Epithelial cell of esophagus (primary cell): ENCODE measurements around the gene THSD4.

Experiments
- DNase-seq: peaks from one replicate; pipeline ENCODE4 v3.0.0; 2010; ENCODE audit warnings: low read depth
- H3K4me3 ChIP-seq: 2 replicates; pipeline ENCODE4 v1.5.1; 2011; ENCODE audit warnings: mild to moderate bottlenecking, low read length, control low read depth
- TF ChIP-seq, protein P1 (sequence below): IDR thresholded peaks from 2 replicates; pipeline ENCODE4 v1.5.1; 2011; ENCODE audit warnings: low read depth, mild to moderate bottlenecking, low read length, control low read depth, inconsistent platforms; ENCODE audit not compliant: insufficient read depth; ENCODE audit errors: missing control alignments

The THSD4 gene

DNA sequence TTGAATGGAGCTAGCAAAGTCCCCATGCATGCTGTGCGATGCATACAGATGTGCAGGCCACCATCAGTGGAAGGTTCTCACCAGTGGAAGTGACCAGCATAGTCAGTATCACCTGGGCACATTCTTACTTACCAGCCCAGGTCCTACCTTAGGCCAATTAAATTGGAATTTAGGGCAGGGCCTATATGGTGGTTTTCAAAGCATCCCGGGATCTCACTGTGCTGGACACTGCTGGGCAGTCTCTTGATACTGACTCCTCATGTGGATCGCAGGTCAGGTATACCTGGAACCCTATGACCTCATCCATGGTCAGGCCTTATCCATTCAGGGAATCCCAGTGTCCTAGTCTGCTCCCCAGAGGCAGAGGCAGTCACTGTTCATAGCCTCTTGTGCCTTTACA lies 358.5 kb downstream of the THSD4 start:
- DNase-seq: no peak
- TF ChIP-seq, protein P1, sequence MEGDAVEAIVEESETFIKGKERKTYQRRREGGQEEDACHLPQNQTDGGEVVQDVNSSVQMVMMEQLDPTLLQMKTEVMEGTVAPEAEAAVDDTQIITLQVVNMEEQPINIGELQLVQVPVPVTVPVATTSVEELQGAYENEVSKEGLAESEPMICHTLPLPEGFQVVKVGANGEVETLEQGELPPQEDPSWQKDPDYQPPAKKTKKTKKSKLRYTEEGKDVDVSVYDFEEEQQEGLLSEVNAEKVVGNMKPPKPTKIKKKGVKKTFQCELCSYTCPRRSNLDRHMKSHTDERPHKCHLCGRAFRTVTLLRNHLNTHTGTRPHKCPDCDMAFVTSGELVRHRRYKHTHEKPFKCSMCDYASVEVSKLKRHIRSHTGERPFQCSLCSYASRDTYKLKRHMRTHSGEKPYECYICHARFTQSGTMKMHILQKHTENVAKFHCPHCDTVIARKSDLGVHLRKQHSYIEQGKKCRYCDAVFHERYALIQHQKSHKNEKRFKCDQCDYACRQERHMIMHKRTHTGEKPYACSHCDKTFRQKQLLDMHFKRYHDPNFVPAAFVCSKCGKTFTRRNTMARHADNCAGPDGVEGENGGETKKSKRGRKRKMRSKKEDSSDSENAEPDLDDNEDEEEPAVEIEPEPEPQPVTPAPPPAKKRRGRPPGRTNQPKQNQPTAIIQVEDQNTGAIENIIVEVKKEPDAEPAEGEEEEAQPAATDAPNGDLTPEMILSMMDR: no peak
- H3K4me3 ChIP-seq: no peak overlapping the region

DNA sequence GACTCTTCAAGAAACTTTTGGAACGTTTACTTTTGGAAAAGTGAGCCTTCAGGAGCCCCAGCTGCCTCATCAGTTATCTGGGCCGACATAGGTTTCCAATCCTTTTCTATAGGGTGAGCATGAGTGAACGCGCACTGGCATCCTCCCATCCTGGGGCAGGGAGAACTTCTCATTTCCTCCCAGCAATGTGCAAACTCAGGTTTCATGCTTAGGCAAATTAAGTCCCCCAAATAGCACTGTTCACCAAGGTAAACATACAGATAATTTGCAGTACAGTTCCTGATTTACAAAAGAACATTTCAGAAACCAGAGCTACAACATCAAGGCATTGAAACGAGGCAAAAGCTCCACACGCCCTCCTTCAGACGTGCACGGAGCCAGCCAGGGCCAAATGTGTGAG lies 361.6 kb downstream of the THSD4 start:
- TF ChIP-seq, protein P1: no peak
- DNase-seq: no peak
- H3K4me3 ChIP-seq: no peak overlapping the region

DNA sequence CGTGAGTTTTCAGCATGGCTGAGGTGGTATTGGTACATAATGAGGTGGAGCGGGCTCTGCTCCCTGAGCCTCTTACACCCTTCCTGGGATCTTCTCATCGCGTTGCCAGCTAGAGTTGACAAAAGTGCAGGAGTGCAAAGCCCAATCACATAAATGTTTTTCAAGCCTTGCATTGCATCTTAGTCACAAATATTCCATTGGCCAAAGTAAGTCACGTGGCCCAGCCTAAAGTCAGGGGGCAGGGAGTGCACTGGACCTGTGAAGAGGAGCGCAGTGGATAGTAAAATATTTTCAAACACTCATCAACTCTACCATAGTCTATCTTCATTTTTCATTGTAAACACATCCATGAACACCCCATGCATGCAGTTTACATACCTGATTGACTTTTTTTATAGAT lies 365.3 kb downstream of the THSD4 start:
- no peak for DNase-seq
- TF ChIP-seq, protein P1: no peak
- H3K4me3 ChIP-seq: no peak overlapping the region

DNA sequence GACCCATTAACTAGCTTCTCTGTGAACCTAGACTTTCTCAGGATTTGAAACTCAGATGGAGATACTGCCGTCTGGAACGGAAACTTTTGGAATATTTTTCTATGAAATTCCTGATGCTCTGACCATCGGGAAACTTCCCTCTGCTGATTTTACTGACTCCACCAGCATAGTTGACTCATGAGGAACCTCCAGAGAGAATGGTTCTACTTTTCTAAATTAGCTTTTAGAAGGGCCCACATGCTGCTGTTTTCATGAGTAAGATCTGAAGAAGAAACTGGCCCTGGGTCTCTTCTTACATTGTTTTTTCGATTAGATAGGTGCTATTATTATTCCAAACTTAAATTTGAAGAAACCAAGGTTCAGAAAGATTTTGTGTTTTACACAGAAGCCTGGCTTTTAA lies 368.8 kb downstream of the THSD4 start:
- no peak for DNase-seq
- H3K4me3 ChIP-seq: no peak overlapping the region
- TF ChIP-seq, protein P1: no peak

DNA sequence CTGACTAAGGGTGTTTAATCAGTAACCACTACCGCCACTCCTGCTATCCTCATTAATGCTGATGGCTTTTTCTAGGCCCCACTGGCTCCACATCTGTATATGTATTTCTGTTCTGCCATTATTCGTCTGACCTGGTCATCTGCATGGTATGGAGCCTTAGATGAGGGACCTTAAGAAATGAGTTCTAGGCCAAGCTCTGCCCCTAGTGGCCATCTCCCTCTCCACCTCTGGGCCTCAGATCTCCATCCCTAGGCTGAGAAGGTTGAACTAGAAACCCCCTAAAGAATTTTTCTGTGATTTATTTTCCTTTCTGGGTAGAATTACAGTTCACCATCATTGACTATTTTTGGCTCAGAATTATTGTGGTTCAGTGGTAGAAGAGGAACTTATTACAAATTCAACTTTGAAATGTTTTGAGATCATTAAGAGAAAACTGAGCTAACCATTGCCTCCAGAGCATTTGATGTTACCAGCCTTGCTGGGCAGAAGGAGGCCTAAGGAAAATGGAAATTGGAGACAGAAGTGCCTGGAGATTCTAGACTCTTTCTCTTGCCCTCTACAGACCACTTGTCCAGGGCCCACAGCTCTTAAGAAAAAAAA lies 369.9 kb downstream of the THSD4 start:
- no peak overlapping the region for H3K4me3 ChIP-seq
- TF ChIP-seq, protein P1: peak; percentile 47
- no peak for DNase-seq

DNA sequence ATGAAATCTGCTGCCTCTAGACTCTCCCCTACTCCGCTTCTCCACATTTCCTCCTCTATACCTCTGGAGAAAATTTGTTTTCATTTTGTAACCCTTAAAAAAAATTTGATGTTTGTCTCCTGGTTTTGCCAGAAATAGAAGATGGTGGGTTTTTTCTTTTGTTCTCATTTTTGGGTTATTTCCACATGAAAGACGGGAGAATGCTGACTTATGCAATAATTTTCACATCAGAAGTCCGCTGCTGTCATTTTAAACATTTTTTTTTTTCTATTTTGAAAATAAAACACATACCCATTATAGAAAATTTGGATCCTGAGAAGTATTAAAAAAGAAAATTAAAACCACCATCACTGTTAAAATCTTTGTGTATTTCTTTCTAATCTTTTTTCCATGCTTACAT lies 374.3 kb downstream of the THSD4 start:
- TF ChIP-seq, protein P1: no peak
- DNase-seq: no peak
- no peak overlapping the region for H3K4me3 ChIP-seq

DNA sequence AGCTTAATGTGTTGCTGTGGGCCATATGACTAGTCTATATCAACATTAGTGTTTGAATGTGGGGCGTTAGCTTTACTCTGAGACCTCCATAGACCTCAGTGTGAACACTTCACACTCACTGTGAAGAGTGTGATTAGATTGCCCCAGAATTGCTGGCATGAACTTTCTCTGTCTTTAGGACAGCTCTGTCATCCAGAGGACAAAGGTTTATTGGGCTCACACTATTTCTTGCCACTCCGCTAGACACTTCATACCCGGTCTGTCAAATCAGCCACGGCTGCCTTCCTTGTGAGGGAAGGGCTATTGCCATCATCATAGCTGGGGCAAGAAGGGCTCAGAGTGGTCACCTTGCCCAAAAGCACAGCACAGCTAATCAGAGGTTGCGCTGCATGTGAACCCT lies 378.3 kb downstream of the THSD4 start:
- TF ChIP-seq, protein P1: no peak
- no peak overlapping the region for H3K4me3 ChIP-seq
- DNase-seq: no peak
